GM18498 (cell line): Measurements from ENCODE around the gene CLIC4.
"Not testable (repeated sequence)": the region's sequence is repeated elsewhere in the genome, so short reads cannot be mapped to it uniquely, and the experiment has no call there.

ENCODE experiments used
- ATAC-seq: cut with Tn5 transposase; IDR thresholded peaks from one replicate; pipeline ENCODE4 v1.9.1; 2021; ENCODE audit warnings: mild to moderate bottlenecking, moderate library complexity; ENCODE audit not compliant: unreplicated experiment

CLIC4 gene

GRCh38 chr1:24769656-24770651 lies 24.7 kb downstream of the CLIC4 start:
- ATAC-seq, result no peak

GRCh38 chr1:24770881-24771280 lies 25.6 kb downstream of the CLIC4 start:
- ATAC-seq, result no peak

- ATAC-seq, result no peak
These were observed 26.3 kb downstream of the CLIC4 start for GRCh38 chr1:24771574-24771973.

GRCh38 chr1:24773618-24774017 lies 28.4 kb downstream of the CLIC4 start:
- ATAC-seq, result no peak

- ATAC-seq, result no peak
These were observed 30.1 kb downstream of the CLIC4 start for GRCh38 chr1:24775348-24775747.

GRCh38 chr1:24775916-24776315 lies 30.7 kb downstream of the CLIC4 start:
- no peak for ATAC-seq

DNA sequence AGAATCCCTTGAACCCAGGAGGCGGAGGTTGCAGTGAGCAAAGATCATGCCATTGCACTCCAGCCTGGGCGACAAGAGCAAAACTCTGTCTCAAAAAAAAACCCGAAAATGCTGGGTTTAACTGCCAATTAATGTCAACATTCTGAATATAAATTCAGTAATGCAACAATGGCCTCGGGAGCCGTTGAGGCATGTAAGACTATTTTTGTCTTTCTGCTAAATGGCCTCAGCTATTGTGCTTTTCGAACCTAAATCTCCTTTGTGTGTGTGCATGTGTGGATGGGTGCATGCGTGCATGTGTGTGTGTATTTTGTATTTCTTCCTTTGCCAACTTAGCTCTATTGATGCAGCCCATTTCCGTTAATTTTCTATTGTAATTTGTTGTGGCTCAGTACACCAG lies 31.6 kb downstream of the CLIC4 start:
- no peak for ATAC-seq

GRCh38 chr1:24778141-24778540 lies 32.9 kb downstream of the CLIC4 start:
- ATAC-seq, result no peak

DNA sequence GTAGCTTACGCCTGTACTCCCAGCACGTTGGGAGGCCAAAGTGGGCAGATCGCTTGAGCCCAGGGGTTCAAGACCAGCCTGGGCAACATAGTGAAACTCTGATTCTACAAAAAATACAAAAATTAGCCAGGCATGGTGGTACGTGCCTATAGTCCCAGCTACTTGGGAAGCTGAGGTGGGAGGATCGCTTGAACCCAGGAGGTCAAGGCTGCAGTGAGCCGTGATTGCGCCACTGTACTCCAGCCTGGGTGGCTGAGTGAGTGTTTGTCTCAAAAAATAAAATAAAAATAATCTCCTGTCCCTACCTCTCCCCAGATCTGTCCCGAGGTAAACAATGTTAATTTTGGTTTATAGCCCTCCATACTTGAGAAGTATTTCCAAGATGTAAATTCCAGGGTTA lies 34.0 kb downstream of the CLIC4 start:
- not testable (repeated sequence) for ATAC-seq

GRCh38 chr1:24779689-24780464 lies 34.6 kb downstream of the CLIC4 start:
- ATAC-seq, result no peak

DNA sequence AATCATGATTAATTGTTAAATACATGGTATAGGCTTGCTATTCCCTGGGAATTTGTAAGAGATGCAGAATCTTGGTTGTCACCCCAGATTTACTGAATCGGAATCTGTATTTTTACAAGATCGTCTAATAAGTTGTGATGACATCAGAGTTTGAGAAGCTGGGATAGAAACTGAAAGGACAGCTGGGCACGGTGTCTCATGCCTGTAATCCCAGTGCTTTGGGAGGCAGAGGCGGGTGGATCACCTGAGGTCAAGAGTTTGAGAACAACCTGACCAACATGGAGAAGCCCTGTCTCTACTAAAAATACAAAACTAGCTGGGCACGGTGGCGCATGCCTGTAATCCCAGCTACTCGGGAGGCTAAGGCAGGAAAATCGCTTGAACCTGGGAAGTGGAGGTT lies 35.4 kb downstream of the CLIC4 start:
- ATAC-seq, result not testable (repeated sequence)

DNA sequence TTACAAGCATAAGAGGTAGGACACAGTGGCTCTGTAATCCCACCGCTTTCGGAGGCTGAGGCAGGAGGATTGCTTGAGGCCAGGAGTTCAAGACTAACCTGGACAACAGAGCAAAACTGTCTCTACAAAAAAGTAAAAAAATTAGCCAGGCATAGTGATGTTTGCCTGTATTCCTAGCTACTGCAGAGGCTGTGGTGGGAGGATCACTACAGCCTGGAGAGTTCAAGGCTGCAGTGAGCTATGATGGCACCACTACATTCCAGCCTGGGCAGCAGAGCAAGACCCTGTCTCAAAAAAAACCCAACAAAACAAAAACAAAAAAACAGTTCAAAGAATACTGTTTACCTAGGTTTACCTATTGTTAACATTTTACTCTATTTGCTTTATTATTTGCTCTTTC lies 37.4 kb downstream of the CLIC4 start:
- no peak for ATAC-seq

DNA sequence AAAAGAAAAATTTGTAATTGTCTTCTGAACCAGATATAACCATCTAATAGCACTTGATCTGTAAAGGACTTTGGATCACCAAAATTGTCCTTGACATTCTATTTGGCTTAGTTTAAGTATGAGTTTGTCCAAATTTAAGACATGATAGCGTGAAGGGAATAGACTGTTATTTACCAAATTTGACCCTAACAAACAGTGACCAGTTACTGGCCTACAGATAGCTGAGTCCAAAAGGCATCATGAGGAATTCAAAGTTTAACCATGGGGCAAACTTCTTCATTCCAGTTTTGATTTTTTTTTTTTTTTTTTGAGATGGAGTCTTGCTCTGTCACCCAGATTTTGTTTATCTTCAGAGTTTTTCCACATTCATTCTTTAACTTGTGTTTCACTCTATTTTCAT lies 38.5 kb downstream of the CLIC4 start:
- ATAC-seq, result no peak

DNA sequence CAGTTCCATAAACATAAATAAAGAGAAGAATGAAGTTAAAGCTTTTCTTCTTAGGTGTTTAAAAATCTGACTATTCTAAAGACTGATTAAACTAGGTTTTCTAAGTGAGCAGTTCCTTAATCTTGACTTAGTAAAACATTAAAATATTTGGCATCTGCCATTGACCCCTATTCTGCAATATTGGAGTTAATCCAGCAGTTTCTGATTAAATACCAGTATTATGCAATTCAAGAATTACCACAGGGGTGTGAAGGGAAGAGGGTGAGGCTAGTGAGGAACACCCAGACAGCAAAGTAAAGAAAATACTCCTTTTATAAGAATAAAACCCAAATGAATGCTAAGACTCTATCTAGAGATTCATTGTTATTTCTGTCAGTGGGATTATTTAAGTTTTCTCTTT lies 40.9 kb downstream of the CLIC4 start:
- no peak for ATAC-seq

DNA sequence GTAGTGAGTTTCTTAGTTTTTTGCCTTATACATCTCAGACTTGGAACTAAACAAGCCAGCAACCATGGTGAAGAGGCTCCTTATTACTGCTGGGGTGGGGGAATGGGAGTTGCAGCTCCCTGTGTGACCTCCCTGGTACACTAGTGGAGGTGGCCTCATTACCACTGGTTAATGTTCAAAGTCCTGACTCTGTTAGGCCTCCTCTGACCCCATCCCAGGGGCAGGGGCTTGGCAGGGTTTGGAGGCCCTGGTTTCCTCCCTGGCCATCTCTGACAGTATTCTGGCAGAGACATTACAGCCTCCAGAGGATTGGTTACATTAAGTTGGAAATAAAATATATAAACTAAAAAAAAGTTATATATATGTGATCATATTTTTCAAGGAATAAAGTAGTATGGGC lies 45.2 kb downstream of the CLIC4 start:
- ATAC-seq, result no peak

- no peak for ATAC-seq
These were observed 48.3 kb downstream of the CLIC4 start for GRCh38 chr1:24793447-24794129.

DNA sequence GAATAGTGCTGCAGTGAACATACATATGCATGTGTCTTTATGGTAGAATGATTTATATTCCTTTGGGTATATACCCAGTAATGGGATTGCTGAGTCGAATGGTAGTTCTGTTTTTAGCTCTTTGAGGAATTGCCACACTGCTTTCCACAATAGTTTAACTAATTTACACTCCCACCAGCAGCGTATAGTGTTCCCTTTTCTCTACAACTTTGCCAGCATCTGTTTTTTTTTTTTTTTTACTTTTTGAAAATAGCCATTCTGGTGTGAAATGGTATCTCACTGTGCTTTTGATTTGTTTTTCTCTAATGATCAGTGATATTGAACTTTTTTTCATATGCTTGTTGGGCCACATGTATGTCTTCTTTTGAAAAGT lies 48.9 kb downstream of the CLIC4 start:
- ATAC-seq, result not testable (repeated sequence)

DNA sequence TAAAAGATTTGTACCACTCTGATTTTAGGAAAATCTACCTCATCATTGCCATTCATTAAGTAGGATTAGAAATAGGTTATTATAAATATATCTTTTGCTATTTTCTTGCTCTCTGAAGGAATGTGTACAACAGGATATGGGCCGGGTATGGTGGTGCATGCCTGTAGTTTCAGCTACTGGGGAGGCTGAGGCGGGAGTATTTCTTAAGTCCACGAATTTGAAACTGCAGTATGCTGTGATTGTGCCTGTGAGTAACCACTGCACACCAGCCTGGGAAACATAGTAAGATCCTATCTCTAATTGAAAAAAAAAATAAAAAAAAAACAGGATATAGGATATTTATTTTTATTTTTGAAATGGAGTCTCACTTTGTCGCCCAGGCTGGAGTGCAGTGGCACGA lies 50.0 kb downstream of the CLIC4 start:
- no peak for ATAC-seq

- no peak for ATAC-seq
These were observed 51.3 kb downstream of the CLIC4 start for GRCh38 chr1:24796524-24796923.

GRCh38 chr1:24799242-24799641 lies 54.0 kb downstream of the CLIC4 start:
- ATAC-seq, result not testable (repeated sequence)

- no peak for ATAC-seq
These were observed 55.9 kb downstream of the CLIC4 start for GRCh38 chr1:24801176-24801575.
